GM12891 (cell line): Measurements from ENCODE around the gene CATSPERB.

Experiments used
- POLR2A ChIP-seq: IDR thresholded peaks from 2 replicates; pipeline ENCODE4 v1.6.1; 2011; ENCODE audit warnings: low read depth, low read length, control low read depth
- POLR2AphosphoS5 ChIP-seq: IDR thresholded peaks from 2 replicates; pipeline ENCODE4 v1.6.1; 2011; ENCODE audit warnings: low read depth, low read length, control low read depth
- POU2F2 ChIP-seq: IDR thresholded peaks from 2 replicates; pipeline ENCODE4 v1.6.1; 2011; ENCODE audit warnings: low read depth, mild to moderate bottlenecking, control low read depth, low read length, moderate library complexity
- SPI1 ChIP-seq: IDR thresholded peaks from 2 replicates; pipeline ENCODE4 v1.6.1; 2011; ENCODE audit warnings: low read depth, low read length, control low read depth
- TAF1 ChIP-seq: IDR thresholded peaks from 2 replicates; pipeline ENCODE4 v1.6.1; 2011; ENCODE audit warnings: low read depth, low read length, control low read depth

DNA sequence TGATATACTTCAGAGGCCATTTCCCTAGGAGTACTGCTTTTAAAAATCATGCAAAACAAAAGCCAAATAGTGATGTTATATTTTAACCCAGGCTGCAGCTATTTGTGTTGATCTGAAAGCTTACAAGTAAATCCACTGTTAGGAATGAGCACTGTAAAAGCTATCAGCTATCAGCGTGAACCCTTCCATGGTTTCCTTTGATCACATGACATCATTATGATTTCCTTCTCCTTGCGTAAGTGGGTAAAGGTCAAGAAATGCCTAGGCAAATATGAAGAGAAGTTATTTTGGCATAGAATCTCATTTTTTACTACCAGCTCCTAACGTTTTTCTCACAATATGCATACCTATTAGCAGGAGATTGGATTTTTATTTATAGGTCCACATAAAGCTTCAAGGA is 48.6 kb upstream of the CATSPERB start:
- no peak for TF ChIP-seq POLR2AphosphoS5
- no peak for TF ChIP-seq POLR2A
- no peak for TF ChIP-seq TAF1
- no peak for TF ChIP-seq POU2F2
- no peak for TF ChIP-seq SPI1
